HG02973 (cell line): ENCODE measurements around the gene UVRAG.
"Not testable (repeated sequence)": the region's sequence is repeated elsewhere in the genome, so short reads cannot be mapped to it uniquely, and the experiment has no call there.

Experiments
- ATAC-seq: cut with Tn5 transposase; IDR thresholded peaks from one replicate; pipeline ENCODE4 v1.9.1; 2021; ENCODE audit warnings: moderate library complexity; ENCODE audit not compliant: unreplicated experiment

The UVRAG gene

GRCh38 chr11:75946531-75947530 lies 131.8 kb downstream of the UVRAG start:
- no peak for ATAC-seq

DNA sequence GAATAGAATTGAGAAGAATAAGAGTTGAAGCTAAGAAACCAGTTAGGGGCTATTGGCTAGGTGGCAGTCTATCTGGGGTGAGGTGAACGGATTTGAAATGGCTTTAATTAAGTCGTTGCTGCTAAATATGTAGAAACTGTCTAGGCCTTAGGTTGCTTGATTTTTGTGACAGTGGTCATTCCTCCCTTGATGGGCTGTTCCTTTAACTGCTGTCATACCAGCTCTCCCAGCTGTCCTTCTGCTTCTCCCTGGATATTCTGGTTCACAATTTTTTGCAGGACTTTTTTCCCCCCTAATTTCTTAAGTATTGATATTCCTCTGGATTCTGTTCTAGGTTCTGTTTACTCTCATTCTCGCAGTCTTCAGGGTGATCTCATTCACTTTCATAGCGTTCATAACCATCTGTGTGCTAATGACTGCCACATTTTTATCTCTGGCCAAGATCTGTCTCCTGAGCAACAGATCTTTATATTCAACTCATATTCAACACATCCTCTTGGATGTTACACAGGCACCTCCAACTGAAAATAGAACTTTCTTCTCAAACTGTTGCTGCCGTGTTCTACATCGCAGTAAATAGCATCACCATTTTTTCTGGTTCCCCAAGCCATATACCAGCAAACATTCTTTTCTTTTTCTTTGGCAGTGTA lies 134.1 kb downstream of the UVRAG start:
- ATAC-seq: no peak

DNA sequence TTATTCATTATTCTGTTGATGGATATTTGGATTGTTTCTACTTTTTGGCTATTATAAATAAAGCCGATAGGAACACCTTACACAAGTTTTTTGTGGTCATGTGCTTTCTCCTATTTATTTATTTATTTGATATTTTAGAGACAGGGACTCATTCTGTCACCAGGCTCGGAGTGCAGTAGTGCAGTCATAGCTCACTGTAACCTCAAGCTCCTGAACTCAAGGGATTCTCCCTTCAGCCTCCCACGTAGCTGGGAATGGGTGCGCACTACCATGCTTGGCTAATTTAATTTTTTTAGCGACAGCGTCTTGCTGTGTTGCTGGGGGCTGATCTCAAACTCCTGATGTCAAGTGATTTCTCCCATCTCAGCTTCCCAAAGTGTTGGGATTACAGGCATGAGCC lies 135.1 kb downstream of the UVRAG start:
- no peak for ATAC-seq

GRCh38 chr11:75954039-75954438 lies 139.0 kb downstream of the UVRAG start:
- ATAC-seq: no peak

DNA sequence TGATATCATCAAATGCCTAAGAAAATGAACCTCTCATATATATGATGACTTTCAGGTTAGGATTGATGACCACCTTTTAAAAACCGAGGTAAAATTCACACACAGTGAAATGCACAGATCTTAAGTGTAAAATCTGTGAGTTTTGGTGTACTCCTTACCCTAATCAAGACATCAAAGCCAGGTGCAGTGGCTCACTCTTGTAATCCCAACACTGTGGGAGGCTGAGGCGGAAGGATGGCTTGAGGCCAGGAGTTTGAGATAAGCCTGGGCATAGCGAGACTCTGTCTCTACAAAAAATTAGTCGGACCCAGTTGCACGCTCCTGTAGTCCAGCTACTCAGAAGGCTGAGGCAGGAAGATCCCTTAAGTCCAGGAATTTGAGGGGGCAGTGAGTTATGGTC lies 140.4 kb downstream of the UVRAG start:
- ATAC-seq: no peak

GRCh38 chr11:75959540-75959939 lies 144.5 kb downstream of the UVRAG start:
- ATAC-seq: no peak

DNA sequence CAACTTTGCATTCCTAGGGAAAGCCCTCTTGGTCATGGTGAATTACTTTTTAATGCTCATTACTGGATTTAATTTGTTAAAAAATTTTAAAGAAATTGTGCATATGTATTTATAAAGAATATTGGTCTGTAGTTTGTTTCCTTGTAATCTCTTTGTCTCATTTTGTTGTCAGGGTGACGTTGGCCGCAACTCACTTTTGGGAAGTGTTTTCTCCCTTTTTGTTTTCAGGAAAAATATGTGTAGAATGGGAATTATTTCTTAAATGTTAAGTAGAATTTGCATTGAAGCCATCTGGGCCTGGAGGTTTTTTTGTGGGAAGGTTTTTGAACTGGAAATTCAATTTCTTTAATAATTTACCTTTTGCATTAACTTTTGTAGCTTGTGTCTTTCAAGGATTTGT lies 149.1 kb downstream of the UVRAG start:
- no peak for ATAC-seq

- ATAC-seq: no peak
Measured at GRCh38 chr11:75966537-75967287, 151.7 kb downstream of the UVRAG start.

DNA sequence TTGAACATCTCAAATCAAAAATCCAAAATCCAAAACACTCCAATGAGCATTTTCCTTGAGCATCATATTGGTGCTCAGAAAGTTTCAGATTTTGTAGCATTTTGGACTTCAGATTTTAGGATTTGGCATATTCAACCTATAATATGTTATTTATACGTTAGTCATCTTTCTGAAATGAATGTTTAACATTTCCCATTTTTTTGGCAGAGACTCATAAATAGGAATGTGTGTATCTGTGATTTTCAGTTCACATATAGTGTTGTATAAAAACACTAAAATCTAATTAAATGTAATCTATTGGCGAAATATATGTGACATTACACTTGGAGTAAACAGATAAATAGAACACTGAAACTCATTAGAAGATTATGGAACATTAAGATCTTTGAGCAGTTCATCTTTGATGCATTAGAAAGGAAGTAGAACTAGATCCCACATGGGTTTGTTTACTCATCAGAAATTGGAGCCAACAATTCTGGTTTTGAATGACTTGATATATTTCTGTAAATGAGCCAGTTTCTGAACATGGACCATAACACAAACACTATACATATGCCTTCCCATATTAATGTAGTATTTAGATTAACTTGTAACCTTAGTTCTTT lies 153.1 kb downstream of the UVRAG start:
- no peak for ATAC-seq

DNA sequence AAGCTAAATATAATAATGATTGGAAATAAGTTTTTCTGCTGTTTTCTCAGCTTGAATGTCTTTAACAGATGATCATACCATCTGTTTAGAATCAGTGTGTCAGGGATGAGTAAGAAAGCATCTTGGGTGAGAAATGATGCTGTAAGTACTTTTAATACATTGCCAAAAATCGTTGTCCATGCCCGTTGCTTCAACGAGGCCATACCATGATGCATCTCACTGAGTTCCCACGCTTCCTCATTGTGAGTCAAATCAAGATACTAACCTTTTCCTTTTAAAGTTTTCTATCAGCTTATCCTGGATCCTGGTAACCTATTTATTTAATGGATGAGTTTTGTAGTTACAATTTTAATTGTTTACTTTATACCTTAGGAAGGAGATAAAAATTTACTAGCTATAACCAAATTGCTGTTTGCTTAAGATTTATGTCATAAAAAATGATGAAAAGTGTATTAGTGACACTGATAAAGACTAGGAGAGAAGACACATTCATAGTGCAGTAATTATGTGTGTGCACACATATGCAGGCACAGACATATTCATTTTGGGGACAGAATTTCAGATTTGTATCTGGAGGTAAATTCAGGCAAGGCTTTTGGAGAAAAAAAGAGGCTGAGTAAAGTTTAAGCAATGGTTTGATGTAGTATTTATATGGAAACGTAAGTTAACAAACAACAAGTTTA lies 154.8 kb downstream of the UVRAG start:
- no peak for ATAC-seq

DNA sequence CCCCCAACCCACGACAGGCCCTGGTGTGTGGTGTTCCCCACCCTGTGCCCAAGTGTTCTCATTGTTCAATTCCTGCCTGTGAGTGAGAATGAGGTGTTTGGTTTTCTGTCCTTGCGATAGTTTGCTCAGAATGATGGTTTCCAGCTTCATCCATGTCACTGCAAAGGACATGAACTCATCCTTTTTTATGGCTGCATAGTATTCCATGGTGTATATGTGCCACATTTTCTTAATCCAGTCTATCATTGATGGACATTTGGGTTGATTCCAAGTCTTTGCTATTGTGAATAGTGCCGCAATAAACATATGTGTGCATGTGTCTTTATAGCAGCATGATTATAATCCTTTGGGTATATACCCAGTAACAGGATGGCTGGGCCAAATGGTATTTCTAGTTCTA lies 158.7 kb downstream of the UVRAG start:
- not testable (repeated sequence) for ATAC-seq

DNA sequence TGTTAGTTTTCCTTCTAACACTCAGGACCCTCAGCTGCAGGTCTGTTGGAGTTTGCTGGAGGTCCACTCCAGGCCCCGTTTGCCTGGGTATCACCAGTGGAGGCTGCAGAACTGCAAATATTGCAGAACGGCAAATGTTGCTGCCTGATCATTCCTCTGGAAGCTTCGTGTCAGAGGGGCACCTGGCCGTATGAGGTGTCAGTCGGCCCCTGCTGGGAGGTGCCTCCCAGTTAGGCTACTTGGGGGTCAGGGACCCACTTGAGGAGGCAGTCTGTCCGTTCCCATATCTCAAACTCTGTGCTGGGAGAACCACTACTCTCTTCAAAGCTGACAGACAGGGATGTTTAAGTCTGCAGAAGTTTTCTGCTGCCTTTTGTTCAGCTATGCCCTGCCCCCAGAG lies 164.1 kb downstream of the UVRAG start:
- not testable (repeated sequence) for ATAC-seq

DNA sequence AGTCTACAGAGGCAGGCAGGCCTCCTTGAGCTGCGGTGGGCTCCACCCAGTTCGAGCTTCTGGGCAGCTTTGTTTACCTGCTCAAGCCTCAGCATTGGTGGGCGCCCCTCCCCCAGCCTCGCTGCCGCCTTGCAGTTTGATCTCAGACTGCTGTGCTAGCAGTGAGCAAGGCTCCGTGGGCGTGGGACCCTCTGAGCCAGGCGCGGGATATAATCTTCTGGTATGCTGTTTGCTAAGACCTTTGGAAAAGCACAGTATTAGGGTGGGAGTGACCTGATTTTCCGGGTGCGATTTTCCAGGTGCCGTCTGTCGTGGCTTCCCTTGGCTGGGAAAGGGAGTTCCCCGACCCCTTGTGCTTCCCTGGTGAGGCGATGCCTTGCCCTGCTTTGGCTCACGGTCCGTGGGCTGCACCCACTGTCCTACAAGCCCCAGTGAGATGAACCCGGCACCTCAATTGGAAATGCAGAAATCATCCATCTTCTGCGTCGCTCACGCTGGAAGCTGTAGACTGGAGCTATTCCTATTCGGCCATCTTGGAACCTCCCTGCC lies 164.5 kb downstream of the UVRAG start:
- ATAC-seq: not testable (repeated sequence)

GRCh38 chr11:75980031-75980430 lies 165.0 kb downstream of the UVRAG start:
- no peak for ATAC-seq

- no peak for ATAC-seq
Measured at GRCh38 chr11:75981546-75981945, 166.5 kb downstream of the UVRAG start.

DNA sequence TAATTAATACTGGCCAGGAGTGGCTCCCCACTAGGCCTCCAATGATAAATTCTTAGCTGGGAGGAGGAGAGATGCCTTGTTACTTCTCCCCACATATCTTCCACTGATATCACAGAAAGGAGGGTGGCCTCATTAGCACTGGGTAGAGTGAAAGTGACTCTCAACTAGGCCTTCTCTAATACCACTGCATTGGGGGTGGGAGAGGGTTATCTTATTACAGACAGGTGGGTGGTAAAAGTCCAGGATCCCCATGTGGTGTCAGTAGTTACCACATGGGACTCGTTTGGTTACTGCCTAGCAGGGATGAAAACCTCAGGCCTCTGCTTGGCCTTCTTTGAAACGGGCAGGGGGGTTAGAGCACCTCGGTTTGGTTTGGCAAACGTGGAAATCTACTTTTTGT lies 167.3 kb downstream of the UVRAG start:
- no peak for ATAC-seq

DNA sequence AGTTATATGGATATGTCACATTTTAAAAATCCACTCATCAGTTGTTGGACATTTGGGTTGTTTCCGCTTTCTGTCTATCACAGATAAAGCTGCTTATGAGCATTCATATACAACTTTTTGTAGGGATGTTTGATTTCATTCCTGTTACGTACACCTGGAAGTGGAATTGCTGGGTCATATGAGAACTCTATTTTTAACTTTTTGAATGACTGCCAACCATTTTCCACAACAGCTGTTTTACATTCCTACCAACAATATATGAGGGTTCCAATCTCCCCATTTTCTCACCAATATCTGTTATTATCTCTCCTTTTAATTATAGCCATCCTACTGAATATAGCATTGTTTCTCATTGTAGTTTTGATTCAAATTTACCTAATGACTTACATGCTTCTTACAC lies 172.0 kb downstream of the UVRAG start:
- no peak for ATAC-seq

- ATAC-seq: no peak
Measured at GRCh38 chr11:75993126-75993525, 178.1 kb downstream of the UVRAG start.

GRCh38 chr11:75994616-75995015 lies 179.6 kb downstream of the UVRAG start:
- no peak for ATAC-seq
